Tongue (tissue), 2 donors: ENCODE data around the gene AHDC1. TPM values are rescaled to one million over a fixed set of nuclear protein-coding genes. Genes with fewer than 3 reads are reported as not detected.

Experiments used
- DNase-seq: peaks from one replicate; pipeline ENCODE4 v3.0.0-alpha.2; 2015
- total RNA-seq: library from RNA; depleted of rRNA; stranded (reverse); fragments of >200 nt; gene quantifications from one replicate; pipeline ENCODE4 v1.2.3, GENCODE V29; 2014

Gene AHDC1
- total RNA-seq, 1 donor from 2014 or later, result 50.8 TPM

GRCh38 chr1:27615346-27616192 lies 11.6 kb upstream of the AHDC1 start:
- no peak for DNase-seq

- no peak for DNase-seq
Observed at GRCh38 chr1:27614625-27615344, 10.8 kb upstream of the AHDC1 start.

GRCh38 chr1:27614043-27614624 lies 10.2 kb upstream of the AHDC1 start:
- DNase-seq, result no peak

DNA sequence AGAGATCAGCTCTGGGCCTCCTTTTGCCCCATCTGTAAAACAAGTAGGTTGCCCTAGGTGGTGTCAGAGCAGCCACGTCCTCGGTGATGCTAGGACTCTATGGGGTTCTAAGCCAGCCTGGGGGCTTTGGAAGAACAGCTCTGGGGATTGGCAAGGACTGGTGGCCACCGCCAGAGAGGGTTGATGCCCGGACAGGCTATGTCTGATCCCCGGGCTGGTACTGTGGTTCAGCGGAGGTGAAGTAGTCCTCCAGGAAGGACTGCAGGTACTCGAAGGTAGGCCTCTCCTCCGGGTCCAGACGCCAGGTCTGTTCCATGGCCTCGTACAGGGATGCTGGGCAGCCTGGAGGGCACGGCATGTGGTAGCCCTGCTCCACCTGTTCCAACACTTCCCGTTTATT lies 8.8 kb upstream of the AHDC1 start:
- DNase-seq, result no peak

DNA sequence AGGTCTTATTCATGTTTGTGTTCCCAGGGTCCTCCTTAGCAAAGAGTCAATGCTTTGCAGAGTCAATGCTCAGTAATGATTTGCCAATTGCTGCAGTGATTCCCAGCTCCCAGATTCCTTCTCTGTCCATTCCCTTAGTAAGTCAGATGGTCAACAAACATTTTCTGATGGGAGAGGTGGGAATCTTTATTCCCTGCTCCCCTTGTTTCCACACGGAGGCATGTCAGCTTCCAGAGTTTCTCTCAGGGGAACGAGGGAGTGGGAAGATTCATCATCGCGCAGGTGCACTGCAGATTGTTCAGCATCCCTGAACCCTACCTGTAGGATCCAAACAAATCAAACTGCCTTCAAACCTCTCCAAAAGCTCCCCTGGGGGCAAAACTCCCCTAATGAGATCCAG lies 7.5 kb upstream of the AHDC1 start:
- DNase-seq, result no peak

DNA sequence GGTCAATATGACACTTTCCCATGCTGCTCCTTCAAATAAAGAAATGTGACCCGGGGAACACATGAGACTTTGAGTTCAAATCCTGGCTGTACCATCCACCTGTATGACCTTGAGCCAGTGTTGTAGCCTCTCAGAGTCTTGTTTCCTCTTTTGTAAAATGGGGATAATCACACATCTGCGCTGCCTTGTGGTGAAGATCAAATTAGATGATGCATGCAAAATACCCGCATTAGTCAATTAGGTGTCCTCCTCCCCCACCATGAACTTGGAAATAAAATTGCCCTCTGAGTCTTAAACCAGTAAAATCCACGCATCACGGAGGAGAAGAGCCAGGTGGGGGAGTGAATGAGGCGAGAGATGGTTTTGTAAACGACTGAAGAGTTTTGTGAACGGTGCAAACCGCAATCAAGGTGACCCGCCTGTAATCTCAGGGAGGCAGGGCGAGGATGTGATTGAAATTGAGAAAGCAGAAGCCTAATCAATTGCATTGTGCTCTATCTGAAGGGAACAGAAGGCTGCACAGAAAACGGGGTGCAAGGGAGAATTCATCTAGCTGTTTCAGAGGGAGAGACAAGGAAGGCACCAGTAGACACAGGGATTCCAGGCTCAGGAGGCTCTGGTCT lies 5.8 kb upstream of the AHDC1 start:
- DNase-seq, result no peak

GRCh38 chr1:27609210-27609555 lies 5.2 kb upstream of the AHDC1 start:
- no peak for DNase-seq

- no peak for DNase-seq
Observed at GRCh38 chr1:27607239-27607804, 3.4 kb upstream of the AHDC1 start.

DNA sequence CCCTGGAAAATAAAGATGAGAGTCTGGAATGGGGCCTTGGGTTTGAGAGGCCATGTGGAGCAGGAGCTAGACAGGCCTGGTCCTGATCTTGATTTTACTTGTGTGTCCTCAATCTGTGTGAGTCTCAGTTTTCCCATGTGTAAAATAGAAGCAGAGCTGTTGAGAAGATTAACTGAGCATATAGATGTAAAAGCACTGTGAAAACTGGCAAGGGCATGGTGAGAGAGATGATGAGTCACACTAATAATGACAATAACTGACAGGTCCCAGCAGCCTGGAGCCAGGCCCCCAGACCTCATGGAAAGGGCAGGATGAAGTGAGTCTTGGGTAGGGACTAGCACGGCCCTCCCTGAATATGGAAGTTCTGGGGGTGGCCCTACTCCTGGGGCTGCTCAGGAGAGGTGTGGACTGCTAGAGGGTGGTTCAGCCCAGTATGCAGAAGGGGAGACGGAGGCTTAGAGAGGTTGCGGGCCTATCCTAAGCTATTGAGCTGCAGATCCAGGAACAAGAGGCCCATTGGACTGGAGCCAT lies 2.8 kb upstream of the AHDC1 start:
- no peak for DNase-seq

DNA sequence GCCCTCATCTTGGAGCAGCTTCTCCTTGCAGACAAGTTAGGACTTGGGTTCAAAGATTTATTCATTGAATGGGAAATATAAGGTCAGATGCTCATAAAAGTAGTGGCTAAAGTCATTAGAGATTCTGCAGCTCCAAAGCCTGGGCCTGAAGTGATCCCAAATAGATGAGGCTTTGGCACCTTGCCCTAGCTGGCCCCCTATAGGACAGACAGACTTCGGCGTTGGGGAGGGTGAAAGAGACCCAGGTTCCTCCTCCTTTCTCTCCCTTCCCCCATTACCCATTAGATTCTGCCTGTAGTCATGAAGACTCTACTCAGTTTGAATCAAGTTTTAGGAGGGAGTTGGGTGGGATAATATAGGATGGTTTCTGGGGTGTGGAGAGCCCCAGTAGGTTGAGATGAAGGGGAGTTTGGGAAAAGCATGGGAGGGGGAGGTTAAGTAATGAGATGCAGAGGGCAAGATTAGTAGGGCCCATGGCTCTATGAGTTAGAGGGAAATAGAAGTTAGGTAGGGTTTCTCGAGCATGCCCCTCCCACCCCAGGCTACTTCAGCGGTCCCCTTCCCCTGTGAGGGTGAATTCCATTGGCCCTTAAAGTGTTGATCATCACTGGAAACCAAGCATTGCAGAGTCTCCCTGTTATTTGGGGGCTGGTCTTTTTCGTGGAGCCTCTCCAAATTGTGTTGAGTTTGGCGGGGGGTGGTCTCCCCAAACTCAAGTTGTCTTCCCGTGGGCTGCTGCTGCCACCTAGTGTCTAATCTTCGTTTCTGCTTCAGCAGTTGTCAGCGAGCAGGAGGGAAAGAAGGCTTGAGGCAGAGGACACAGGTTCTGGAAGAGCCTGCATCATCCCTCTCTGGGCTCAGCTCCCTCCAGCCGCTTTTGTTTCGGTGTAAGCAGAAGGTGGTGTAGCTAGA lies 2.1 kb upstream of the AHDC1 start:
- peak; percentile 86 for DNase-seq

DNA sequence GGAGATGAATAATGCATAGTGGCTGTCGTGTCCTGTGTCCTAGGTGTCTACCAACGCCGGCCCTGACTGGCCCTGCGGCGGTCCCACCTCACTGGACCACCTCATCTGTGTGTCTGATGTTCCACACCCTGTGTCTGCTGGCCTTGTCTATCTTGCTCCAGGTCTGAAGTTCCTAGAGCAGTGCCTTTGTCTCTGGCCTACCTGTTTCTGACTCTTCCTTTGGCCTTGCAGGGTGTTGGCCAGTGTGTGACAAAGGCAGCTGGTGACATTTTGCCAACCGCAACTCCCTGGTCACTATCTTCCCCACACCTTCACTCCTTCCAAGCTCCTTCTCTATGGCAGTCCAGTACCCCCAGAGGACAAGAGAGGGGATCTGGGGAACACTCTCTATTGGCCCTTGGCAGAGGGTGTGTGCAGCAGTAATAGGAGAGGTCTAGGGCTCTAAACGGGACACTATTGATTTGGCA lies 1.4 kb upstream of the AHDC1 start:
- no peak for DNase-seq

- no peak for DNase-seq
Observed at GRCh38 chr1:27604579-27605299, 795 bp upstream of the AHDC1 start.

- DNase-seq, result no peak
Observed at GRCh38 chr1:27603309-27603680, 649 bp downstream of the AHDC1 start.

DNA sequence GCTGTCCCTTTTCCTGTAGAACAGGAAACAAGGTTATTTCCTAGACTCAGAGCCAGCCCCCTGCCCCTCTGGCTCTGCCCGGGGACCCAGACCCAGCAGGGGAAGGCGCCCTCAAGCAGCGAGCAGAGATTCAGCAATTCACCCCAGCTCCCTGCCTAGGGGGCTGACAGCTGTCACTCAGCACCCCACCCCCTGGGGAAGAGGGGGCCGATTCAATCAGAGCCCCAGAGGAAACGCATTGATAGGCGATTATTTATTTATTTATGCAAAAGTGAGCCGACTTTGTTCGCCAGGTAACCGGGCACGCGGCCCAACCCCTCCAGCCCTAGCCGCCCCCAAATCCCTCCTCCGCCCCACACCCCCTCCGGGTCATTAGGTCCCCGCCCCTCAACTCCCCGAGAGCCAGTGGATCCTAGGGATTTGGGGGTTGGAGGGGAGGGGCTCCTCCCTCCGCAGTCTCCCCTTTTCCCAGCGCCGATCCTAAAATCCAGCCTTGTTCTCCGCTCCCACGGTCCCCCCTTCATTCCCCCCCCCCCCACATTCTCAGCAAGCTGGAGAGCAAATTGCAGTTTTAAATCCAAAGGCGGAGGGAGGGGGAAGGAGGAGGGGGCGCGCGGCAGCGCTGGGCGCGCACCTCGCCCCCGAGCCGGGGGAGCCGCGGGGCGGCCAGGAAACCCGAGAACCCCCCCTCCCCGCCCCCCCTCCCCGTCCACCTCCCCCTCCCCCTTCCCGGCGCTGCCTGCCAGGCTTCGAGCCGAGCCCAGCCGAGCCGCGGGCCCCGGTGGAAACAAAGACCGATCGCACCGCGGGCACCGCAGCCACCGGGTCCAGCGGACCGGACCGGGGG lies 1.3 kb downstream of the AHDC1 start:
- DNase-seq, result peak; percentile 78

DNA sequence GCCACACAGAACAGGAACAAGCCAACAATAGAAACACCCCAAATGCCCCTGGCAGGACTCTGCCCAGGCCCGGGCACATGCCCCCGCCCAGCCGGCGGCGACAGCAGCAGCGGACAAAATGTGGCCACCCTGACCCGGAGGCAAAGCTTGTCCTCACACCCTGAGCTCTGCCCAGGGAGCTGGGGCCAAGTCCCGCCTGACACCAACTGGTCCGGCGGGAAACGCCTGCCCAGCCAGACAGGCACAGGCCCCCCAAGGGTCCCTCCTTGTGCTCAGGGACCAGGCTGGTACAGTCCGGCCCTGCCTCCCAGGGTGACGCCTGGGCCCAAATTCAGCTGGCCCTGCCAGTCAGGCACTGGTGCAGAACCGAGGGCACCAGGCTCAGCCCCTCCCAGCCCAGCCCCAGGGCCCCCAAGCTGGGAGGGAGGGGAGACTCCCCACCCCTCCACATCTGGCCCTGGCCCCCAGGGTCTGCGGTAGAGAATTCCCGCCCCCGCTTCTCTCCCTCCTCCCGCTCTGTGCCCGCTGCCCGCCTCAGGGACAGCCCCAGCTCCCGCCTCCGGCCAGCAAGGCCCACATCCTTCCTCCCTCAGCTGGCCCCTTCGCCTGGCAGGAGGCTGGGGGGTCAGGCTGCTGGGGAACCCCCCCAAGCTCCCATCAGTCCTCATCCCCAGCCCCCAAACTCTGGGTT lies 2.0 kb downstream of the AHDC1 start:
- peak; percentile 93 for DNase-seq

GRCh38 chr1:27601321-27601770 lies 2.6 kb downstream of the AHDC1 start:
- DNase-seq, result no peak

- peak; percentile 76 for DNase-seq
Observed at GRCh38 chr1:27600498-27601175, 3.3 kb downstream of the AHDC1 start.
